Stimulated activated CD4-positive, alpha-beta T cell treated with anti-CD3 and anti-CD28 coated beads, Interleukin-2, amount 100 ng/mL, for 24 hours (primary cell): ENCODE results near the gene TBC1D10B.

ENCODE experiments used
- DNase-seq, 2 donors: peaks; one replicate each; pipeline ENCODE4 v3.0.0-alpha.2; 2020

Gene TBC1D10B

GRCh38 chr16:30372725-30373124 lies 2.4 kb upstream of the TBC1D10B start:
- no peak for DNase-seq

GRCh38 chr16:30372038-30372712 lies 1.9 kb upstream of the TBC1D10B start:
- no peak for DNase-seq

- DNase-seq, result no peak
Observed at GRCh38 chr16:30371248-30371816, 1.0 kb upstream of the TBC1D10B start.

GRCh38 chr16:30369938-30370455 lies 297 bp downstream of the TBC1D10B start:
- no peak for DNase-seq

- DNase-seq, result peak in 1 of 2 donors; percentile 34
Observed at GRCh38 chr16:30369091-30369937, 980 bp downstream of the TBC1D10B start.

- no peak for DNase-seq
Observed at GRCh38 chr16:30368792-30369090, 1.6 kb downstream of the TBC1D10B start.

- DNase-seq, result no peak
Observed at GRCh38 chr16:30368122-30368791, 2.0 kb downstream of the TBC1D10B start.

- no peak for DNase-seq
Observed at GRCh38 chr16:30367349-30368009, 2.8 kb downstream of the TBC1D10B start.

GRCh38 chr16:30366511-30366910 lies 3.8 kb downstream of the TBC1D10B start:
- DNase-seq, result no peak

- no peak for DNase-seq
Observed at GRCh38 chr16:30365200-30365599, 5.1 kb downstream of the TBC1D10B start.

GRCh38 chr16:30361180-30361579 lies 9.1 kb downstream of the TBC1D10B start:
- DNase-seq, result no peak

- DNase-seq, result no peak
Observed at GRCh38 chr16:30359871-30360170, 10.5 kb downstream of the TBC1D10B start.

GRCh38 chr16:30358990-30359870 lies 11.1 kb downstream of the TBC1D10B start:
- DNase-seq, result no peak

- no peak for DNase-seq
Observed at GRCh38 chr16:30358577-30358936, 11.7 kb downstream of the TBC1D10B start.

GRCh38 chr16:30357715-30358576 lies 12.3 kb downstream of the TBC1D10B start:
- no peak for DNase-seq

GRCh38 chr16:30357085-30357714 lies 13.1 kb downstream of the TBC1D10B start:
- DNase-seq, result no peak

GRCh38 chr16:30356401-30357084 lies 13.8 kb downstream of the TBC1D10B start:
- no peak for DNase-seq

- DNase-seq, result no peak
Observed at GRCh38 chr16:30355954-30356308, 14.4 kb downstream of the TBC1D10B start.

GRCh38 chr16:30355144-30355953 lies 14.9 kb downstream of the TBC1D10B start, which contains the start of gene CD2BP2:
Gene CD2BP2 (minus strand): TSS chr16:30355308. CDS start chr16:30354681, 627 bp downstream.
- peak; percentile 89 to 92 for DNase-seq
